Natural killer cell (primary cell): ENCODE results near the gene MYO7B. TPM values are rescaled to one million over a fixed set of nuclear protein-coding genes. Genes with fewer than 3 reads are reported as not detected.

Experiments
- ATAC-seq, 3 donors: fragments of 150-1000 bp in 2 of 3; fragments of 200-7000 bp in 1 of 3; cut with Tn5 transposase; 1 replicate in 1 of 3; 2 replicates in 2 of 3; pipeline ENCODE4 v1.10.0; 2021; ENCODE audit warnings: mild to moderate bottlenecking in 2 of 3, moderate library complexity in 2 of 3
- DNase-seq, 2 donors: peaks; one replicate each; pipeline versions ENCODE4 v3.0.0 to v3.0.0-alpha.2; 2013 to 2021; ENCODE audit warnings: mixed read lengths in 1 of 2
- H3K27ac ChIP-seq: one replicate; pipeline ENCODE4 v1.5.1; 2013; ENCODE audit warnings: mild to moderate bottlenecking, low read length
- H3K27me3 ChIP-seq: one replicate; pipeline ENCODE4 v1.6.1; 2013; ENCODE audit warnings: low read length; ENCODE audit not compliant: control insufficient read depth, insufficient read depth
- H3K36me3 ChIP-seq: one replicate; pipeline ENCODE4 v1.6.1; 2013; ENCODE audit warnings: low read length; ENCODE audit not compliant: control insufficient read depth, insufficient read depth
- H3K4me1 ChIP-seq: one replicate; pipeline ENCODE4 v1.6.1; 2013; ENCODE audit warnings: low read length; ENCODE audit not compliant: control insufficient read depth, insufficient read depth
- H3K4me3 ChIP-seq: one replicate; pipeline ENCODE4 v1.5.1; 2013; ENCODE audit warnings: low read length
- H3K9me3 ChIP-seq: one replicate; pipeline ENCODE4 v1.6.1; 2013; ENCODE audit warnings: low read length; ENCODE audit not compliant: control insufficient read depth, insufficient read depth
- H3K27ac Mint-ChIP-seq, 2 donors: one replicate each; pipeline ENCODE4 v1.8.0; 2022; ENCODE audit warnings: mild to moderate bottlenecking in 2 of 2, mixed read lengths in 2 of 2, moderate library complexity in 1 of 2
- H3K27me3 Mint-ChIP-seq, 2 donors: one replicate each; pipeline ENCODE4 v1.8.0; 2022; ENCODE audit warnings: low read depth in 2 of 2, mixed read lengths in 2 of 2
- H3K36me3 Mint-ChIP-seq: one replicate; pipeline ENCODE4 v1.8.0; 2022; ENCODE audit warnings: mixed read lengths
- H3K4me1 Mint-ChIP-seq, 2 donors: one replicate each; pipeline ENCODE4 v1.8.0; 2022; ENCODE audit warnings: mixed read lengths in 2 of 2
- H3K4me3 Mint-ChIP-seq: one replicate; pipeline ENCODE4 v1.8.0; 2022; ENCODE audit warnings: mild to moderate bottlenecking, moderate library complexity, mixed read lengths
- H3K9me3 Mint-ChIP-seq, 2 donors: one replicate each; pipeline ENCODE4 v1.8.0; 2022; ENCODE audit warnings: mixed read lengths in 2 of 2
- WGBS: methylation state at CpG from one replicate; pipeline ENCODE4 v1.1.7; 2013; ENCODE audit warnings: missing lambda C conversion rate; ENCODE audit not compliant: insufficient coverage; 5-methylcytosine and 5-hydroxymethylcytosine counted together
- intact Hi-C: fragments of 100-400 bp; cut with micrococcal nuclease; formaldehyde crosslinking; loops from one replicate; pipeline ENCODE4 v1.14.2; 2022
- total RNA-seq, 4 donors: library from RNA; stranded (reverse); fragments of 120-200 nt in 1 of 4; gene quantifications; one replicate each; pipeline versions ENCODE4 v1.2.3 to v1.2.4, GENCODE V29; 2013 to 2022
- TF ChIP-seq, protein P1 (sequence below): fragments of 200-600 bp; IDR thresholded peaks from one replicate; pipeline ENCODE4 v1.8.0; 2022; ENCODE audit warnings: antibody characterized with exemption

Gene MYO7B
- total RNA-seq, 3 donors from 2014 or later (not counting 1 experiment from before 2014, with no cell fraction given), result 0.14 to 0.45 (median 0.25) TPM

DNA sequence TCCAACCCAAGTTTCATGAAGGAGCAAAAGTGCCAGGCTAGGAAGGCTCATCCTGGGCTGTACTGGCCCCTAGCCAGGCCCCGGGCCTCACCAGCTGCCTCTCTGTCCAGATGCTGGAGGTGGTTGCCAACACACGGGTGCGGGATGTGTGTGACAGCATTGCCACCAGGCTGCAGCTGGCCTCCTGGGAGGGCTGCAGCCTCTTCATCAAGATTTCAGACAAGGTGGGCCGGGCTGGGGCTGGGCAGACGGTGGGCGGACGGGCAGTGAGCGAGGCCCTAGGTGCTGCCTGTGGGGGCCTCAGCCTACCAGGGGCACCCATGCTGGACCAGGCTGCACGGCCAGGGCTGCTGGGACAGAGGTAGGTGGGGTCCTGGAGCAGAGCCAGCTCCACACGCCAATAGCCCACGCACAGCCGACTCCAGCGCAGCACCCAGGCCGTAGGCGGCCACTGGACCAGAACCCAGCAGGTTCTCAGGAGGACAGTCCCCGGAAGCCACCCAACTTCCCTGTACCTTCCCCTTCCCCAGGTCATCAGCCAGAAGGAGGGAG is 98.7 kb downstream of the MYO7B start:
- H3K9me3 ChIP-seq, result no peaks in the 10 kb centered on the region
- H3K36me3 ChIP-seq, result no peaks in the 10 kb centered on the region
- peaks cover 0 to 5% of the 10 kb centered on the region in 2 donors for H3K4me1 Mint-ChIP-seq
- no peaks in the 10 kb centered on the region for H3K27me3 ChIP-seq
- TF ChIP-seq, protein P1, sequence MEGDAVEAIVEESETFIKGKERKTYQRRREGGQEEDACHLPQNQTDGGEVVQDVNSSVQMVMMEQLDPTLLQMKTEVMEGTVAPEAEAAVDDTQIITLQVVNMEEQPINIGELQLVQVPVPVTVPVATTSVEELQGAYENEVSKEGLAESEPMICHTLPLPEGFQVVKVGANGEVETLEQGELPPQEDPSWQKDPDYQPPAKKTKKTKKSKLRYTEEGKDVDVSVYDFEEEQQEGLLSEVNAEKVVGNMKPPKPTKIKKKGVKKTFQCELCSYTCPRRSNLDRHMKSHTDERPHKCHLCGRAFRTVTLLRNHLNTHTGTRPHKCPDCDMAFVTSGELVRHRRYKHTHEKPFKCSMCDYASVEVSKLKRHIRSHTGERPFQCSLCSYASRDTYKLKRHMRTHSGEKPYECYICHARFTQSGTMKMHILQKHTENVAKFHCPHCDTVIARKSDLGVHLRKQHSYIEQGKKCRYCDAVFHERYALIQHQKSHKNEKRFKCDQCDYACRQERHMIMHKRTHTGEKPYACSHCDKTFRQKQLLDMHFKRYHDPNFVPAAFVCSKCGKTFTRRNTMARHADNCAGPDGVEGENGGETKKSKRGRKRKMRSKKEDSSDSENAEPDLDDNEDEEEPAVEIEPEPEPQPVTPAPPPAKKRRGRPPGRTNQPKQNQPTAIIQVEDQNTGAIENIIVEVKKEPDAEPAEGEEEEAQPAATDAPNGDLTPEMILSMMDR, result no peak
- H3K4me3 Mint-ChIP-seq, result no peak overlapping the region
- WGBS, result 81% methylated on average over 15 of the region's 16 CpGs
- no peaks in the 10 kb centered on the region for H3K9me3 Mint-ChIP-seq
- no peaks in the 10 kb centered on the region for H3K27me3 Mint-ChIP-seq
- H3K4me3 ChIP-seq, result no peak overlapping the region
- H3K36me3 Mint-ChIP-seq, result no peaks in the 10 kb centered on the region
- peaks cover 80% of the 10 kb centered on the region for H3K4me1 ChIP-seq
- peak overlapping the region; percentile 56 for H3K27ac ChIP-seq
- DNase-seq, result no peak
- H3K27ac Mint-ChIP-seq, result no peak overlapping the region
- ATAC-seq, result no peak
- intact Hi-C loops, result no loop called here

DNA sequence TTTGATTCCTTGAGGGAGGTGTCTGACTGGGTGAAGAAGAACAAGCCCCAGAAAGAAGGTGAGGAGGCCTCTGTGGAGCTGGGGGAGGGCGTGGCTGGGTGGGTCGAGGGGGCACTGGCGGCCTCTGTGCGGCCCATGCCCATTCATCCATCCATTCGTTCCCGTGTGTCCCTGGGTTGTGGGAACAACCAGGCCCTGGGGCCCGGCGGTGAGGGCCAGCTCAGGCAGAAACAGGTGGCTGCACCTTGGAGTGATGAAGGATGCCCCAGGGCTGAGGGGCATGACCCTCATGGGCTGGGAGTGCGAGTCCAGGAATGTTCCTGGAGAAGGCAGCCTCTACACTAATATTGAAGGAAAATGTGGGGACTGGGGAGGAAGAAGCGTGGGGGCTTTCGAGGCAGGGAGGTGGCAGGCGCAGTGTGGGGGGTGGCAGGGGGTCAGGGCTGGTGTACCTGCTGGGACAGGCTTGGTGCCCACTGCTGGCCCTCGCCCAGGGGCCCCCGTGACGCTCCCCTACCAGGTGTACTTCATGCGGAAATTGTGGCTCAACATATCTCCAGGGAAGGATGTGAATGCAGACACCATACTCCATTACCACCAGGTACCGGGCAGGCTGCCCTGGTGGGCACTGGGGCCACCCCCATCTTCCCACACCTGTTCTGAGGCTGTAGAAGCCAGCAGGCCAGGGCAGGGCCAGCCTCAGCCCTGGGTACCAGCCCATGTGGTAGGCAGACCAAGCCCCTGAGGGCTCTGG is 99.3 kb downstream of the MYO7B start:
- peaks cover 0 to 5% of the 10 kb centered on the region in 2 donors for H3K4me1 Mint-ChIP-seq
- no peak overlapping the region for H3K27ac Mint-ChIP-seq
- TF ChIP-seq, protein P1, result no peak
- no peaks in the 10 kb centered on the region for H3K9me3 Mint-ChIP-seq
- 86% methylated on average over 17 of the region's 17 CpGs for WGBS
- Histone ChIP-seq H3K27ac (no peak overlapping the region), H3K4me3 (no peak overlapping the region), H3K9me3 (no peaks in the 10 kb centered on the region), H3K4me1 (peaks cover 86% of the 10 kb centered on the region), H3K36me3 (no peaks in the 10 kb centered on the region), H3K27me3 (no peaks in the 10 kb centered on the region)
- intact Hi-C loops, result no loop called here
- ATAC-seq, result no peak
- no peak for DNase-seq
- no peak overlapping the region for H3K4me3 Mint-ChIP-seq
- no peaks in the 10 kb centered on the region for H3K36me3 Mint-ChIP-seq
- no peaks in the 10 kb centered on the region for H3K27me3 Mint-ChIP-seq

DNA sequence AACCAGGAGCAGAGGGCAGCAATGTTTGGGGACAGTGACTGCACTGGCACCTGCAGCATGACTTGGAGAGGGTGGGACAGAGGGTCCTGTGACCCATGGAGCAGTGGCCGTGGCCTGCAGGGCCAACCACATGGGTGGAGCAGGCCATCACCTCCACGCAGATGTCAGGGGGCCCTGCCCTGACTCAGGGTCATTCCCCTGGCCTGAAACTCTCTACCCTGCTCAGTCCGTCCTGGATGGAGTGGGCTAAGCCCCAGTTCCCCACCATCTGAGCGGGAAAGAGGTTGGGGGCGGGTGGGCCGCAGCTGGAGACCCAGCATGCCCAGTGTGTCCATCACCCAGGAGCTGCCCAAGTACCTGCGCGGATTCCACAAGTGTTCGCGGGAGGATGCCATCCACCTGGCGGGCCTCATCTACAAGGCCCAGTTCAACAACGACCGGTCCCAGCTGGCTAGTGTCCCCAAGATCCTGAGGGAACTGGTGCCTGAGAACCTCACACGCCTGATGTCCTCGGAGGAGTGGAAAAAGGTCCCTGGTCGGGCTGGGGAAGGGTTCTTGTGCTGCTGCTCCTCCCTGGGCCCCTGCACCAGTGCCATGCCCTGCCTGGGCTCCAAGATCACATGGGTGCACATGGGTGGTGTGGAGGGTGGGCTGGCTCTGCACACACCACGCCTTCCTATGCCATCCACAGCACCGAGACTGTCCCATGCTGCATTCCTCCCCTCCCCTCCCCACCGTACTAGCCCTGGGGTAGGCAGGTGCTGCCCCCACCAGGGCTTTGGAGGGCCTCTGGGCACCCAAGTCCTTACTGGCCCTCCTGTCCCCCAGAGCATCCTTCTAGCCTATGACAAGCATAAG is 100.1 kb downstream of the MYO7B start:
- no peaks in the 10 kb centered on the region for H3K36me3 Mint-ChIP-seq
- no peaks in the 10 kb centered on the region for H3K27me3 Mint-ChIP-seq
- 92% methylated on average over 19 of the region's 19 CpGs for WGBS
- Histone ChIP-seq H3K27me3 (no peaks in the 10 kb centered on the region), H3K4me3 (no peak overlapping the region), H3K4me1 (peaks cover 86% of the 10 kb centered on the region), H3K9me3 (no peaks in the 10 kb centered on the region), H3K36me3 (no peaks in the 10 kb centered on the region), H3K27ac (no peak overlapping the region)
- H3K4me1 Mint-ChIP-seq, result peaks cover 0 to 5% of the 10 kb centered on the region in 2 donors
- H3K27ac Mint-ChIP-seq, result no peak overlapping the region
- no peak for ATAC-seq
- TF ChIP-seq, protein P1, result no peak
- no peaks in the 10 kb centered on the region for H3K9me3 Mint-ChIP-seq
- intact Hi-C loops, result no loop called here
- H3K4me3 Mint-ChIP-seq, result no peak overlapping the region
- no peak for DNase-seq
